C4-2B (cell line): ENCODE data around the gene TSFM.

Source experiments
- H3K27ac ChIP-seq: fragments of 450-650 bp; 2 replicates; pipeline ENCODE4 v1.5.1; 2017
- CTCF ChIP-seq: fragments of 450-650 bp; conservative IDR thresholded peaks from 2 replicates; pipeline ENCODE4 v1.5.1; 2017; ENCODE audit warnings: mild to moderate bottlenecking
- ZFX ChIP-seq: fragments of 450-650 bp; IDR thresholded peaks from 2 replicates; pipeline ENCODE4 v1.6.1; 2017

Gene TSFM

GRCh38 chr12:57821474-57822214, 39.1 kb downstream of the TSFM start:
- no peak overlapping the region for H3K27ac ChIP-seq
- TF ChIP-seq ZFX (no peak), CTCF (no peak)

- H3K27ac ChIP-seq, result no peak overlapping the region
Measured at GRCh38 chr12:57822392-57823130, 40.0 kb downstream of the TSFM start.

GRCh38 chr12:57823131-57823907, 40.7 kb downstream of the TSFM start:
- TF ChIP-seq CTCF (no peak), ZFX (no peak)
- H3K27ac ChIP-seq, result no peak overlapping the region

More at GRCh38 chr12:57822392-57823130, 40.0 kb downstream of the TSFM start:
- TF ChIP-seq ZFX (no peak), CTCF (no peak)

- TF ChIP-seq CTCF (no peak), ZFX (no peak)
Measured at GRCh38 chr12:57823908-57824640, 41.5 kb downstream of the TSFM start.

GRCh38 chr12:57825451-57825850, 42.9 kb downstream of the TSFM start:
- TF ChIP-seq ZFX, result no peak
- TF ChIP-seq CTCF, result no peak
- H3K27ac ChIP-seq, result no peak overlapping the region

More at GRCh38 chr12:57823908-57824640, 41.5 kb downstream of the TSFM start:
- H3K27ac ChIP-seq, result no peak overlapping the region

- TF ChIP-seq ZFX (no peak), CTCF (no peak)
Measured at GRCh38 chr12:57826400-57826799, 43.8 kb downstream of the TSFM start.

More at GRCh38 chr12:57826400-57826799, 43.8 kb downstream of the TSFM start:
- no peak overlapping the region for H3K27ac ChIP-seq
